ENCODE results near the gene CPNE1.

Gene CPNE1

DNA sequence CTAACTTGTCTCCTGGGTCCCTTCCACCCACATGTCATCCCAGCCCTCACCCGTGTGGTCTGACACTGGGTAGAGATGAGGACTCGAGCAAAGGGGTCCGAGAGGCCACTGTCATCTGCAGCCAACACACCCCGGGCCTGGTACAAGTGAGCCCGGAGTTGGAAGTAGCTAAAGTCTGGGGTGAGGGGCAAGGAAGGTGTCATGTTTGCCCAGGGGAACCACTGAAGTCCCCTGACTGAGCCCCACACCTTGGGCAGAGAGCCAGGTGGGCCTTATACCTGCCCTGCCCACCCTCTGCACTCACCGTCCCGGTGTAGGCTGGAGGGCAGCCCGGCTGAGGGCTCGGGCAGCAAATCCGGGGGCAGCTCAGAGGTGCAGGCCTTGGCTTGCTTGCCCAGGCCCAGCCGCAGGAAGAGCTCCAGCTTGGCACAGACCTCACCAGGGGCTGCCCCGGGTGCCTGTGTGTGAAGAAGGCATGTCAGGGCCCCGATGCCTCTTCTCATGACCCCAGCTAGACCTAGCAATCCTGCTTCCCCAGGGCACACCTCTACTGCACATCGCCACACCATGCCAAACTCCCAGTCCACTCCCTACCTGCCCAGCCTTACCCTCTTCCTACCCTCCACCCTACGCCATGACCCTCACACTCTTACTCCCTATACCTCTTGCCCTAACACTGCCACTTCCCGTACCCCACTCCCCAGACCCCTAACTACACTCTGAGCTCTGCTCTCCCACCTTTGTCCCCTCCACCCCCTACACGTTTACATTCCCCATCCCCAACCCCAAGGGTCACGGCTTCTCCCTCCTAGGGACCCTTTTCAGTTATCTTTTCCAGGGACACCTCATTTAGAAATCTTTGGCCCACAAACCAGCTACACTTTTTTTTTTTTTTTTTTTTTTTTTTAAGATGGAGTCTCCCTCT, 80.8 kb downstream of the CPNE1 start:
- Histone ChIP-seq H3K27ac (ENCODE audit: insufficient read depth, low read length, poor library complexity, severe bottlenecking) (no peak overlapping the region), H3K27me3 (replicated peaks; ENCODE audit: control insufficient read depth, insufficient read depth, low read length, poor library complexity, severe bottlenecking) (no peaks in the 10 kb centered on the region), H3K4me3 (ENCODE audit: insufficient read depth, low read depth, low read length, poor library complexity, severe bottlenecking) (no peak overlapping the region), H3K9me3 (ENCODE audit: control insufficient read depth, low read length) (no peaks in the 10 kb centered on the region), H3K4me1 (ENCODE audit: control insufficient read depth, insufficient read depth, low read length, poor library complexity, severe bottlenecking) (no peaks in the 10 kb centered on the region), H3K36me3 (ENCODE audit: control insufficient read depth, insufficient read depth, low read length) (no peaks in the 10 kb centered on the region)
- no peak for DNase-seq

GRCh38 chr20:35582741-35583404, 81.8 kb downstream of the CPNE1 start:
- Histone ChIP-seq H3K27ac (ENCODE audit: insufficient read depth, low read length, poor library complexity, severe bottlenecking) (no peak overlapping the region), H3K4me3 (ENCODE audit: insufficient read depth, low read depth, low read length, poor library complexity, severe bottlenecking) (no peak overlapping the region), H3K9me3 (ENCODE audit: control insufficient read depth, low read length) (no peaks in the 10 kb centered on the region), H3K4me1 (ENCODE audit: control insufficient read depth, insufficient read depth, low read length, poor library complexity, severe bottlenecking) (no peaks in the 10 kb centered on the region), H3K27me3 (replicated peaks; ENCODE audit: control insufficient read depth, insufficient read depth, low read length, poor library complexity, severe bottlenecking) (no peaks in the 10 kb centered on the region), H3K36me3 (ENCODE audit: control insufficient read depth, insufficient read depth, low read length) (no peaks in the 10 kb centered on the region)
- DNase-seq = no peak

GRCh38 chr20:35582131-35582530, 82.6 kb downstream of the CPNE1 start:
- Histone ChIP-seq H3K4me3 (ENCODE audit: insufficient read depth, low read depth, low read length, poor library complexity, severe bottlenecking) (no peak overlapping the region), H3K27ac (ENCODE audit: insufficient read depth, low read length, poor library complexity, severe bottlenecking) (no peak overlapping the region), H3K9me3 (ENCODE audit: control insufficient read depth, low read length) (no peaks in the 10 kb centered on the region), H3K36me3 (ENCODE audit: control insufficient read depth, insufficient read depth, low read length) (no peaks in the 10 kb centered on the region), H3K27me3 (replicated peaks; ENCODE audit: control insufficient read depth, insufficient read depth, low read length, poor library complexity, severe bottlenecking) (no peaks in the 10 kb centered on the region), H3K4me1 (ENCODE audit: control insufficient read depth, insufficient read depth, low read length, poor library complexity, severe bottlenecking) (no peaks in the 10 kb centered on the region)
- DNase-seq = no peak

- no peaks in the 10 kb centered on the region for H3K4me1 ChIP-seq (ENCODE audit: control insufficient read depth, insufficient read depth, low read length, poor library complexity, severe bottlenecking)
- no peaks in the 10 kb centered on the region for H3K9me3 ChIP-seq (ENCODE audit: control insufficient read depth, low read length)
- no peak overlapping the region for H3K27ac ChIP-seq (ENCODE audit: insufficient read depth, low read length, poor library complexity, severe bottlenecking)
- no peaks in the 10 kb centered on the region for H3K36me3 ChIP-seq (ENCODE audit: control insufficient read depth, insufficient read depth, low read length)
- no peak overlapping the region for H3K4me3 ChIP-seq (ENCODE audit: insufficient read depth, low read depth, low read length, poor library complexity, severe bottlenecking)
- no peak for DNase-seq
- no peaks in the 10 kb centered on the region for H3K27me3 ChIP-seq (replicated peaks; ENCODE audit: control insufficient read depth, insufficient read depth, low read length, poor library complexity, severe bottlenecking)
Observed at GRCh38 chr20:35579196-35579595, 85.5 kb downstream of the CPNE1 start.

GRCh38 chr20:35578469-35578868, 86.2 kb downstream of the CPNE1 start:
- Histone ChIP-seq H3K27ac (ENCODE audit: insufficient read depth, low read length, poor library complexity, severe bottlenecking) (no peak overlapping the region), H3K27me3 (replicated peaks; ENCODE audit: control insufficient read depth, insufficient read depth, low read length, poor library complexity, severe bottlenecking) (no peaks in the 10 kb centered on the region), H3K36me3 (ENCODE audit: control insufficient read depth, insufficient read depth, low read length) (no peaks in the 10 kb centered on the region), H3K4me1 (ENCODE audit: control insufficient read depth, insufficient read depth, low read length, poor library complexity, severe bottlenecking) (no peaks in the 10 kb centered on the region), H3K9me3 (ENCODE audit: control insufficient read depth, low read length) (no peaks in the 10 kb centered on the region), H3K4me3 (ENCODE audit: insufficient read depth, low read depth, low read length, poor library complexity, severe bottlenecking) (no peak overlapping the region)
- no peak for DNase-seq

GRCh38 chr20:35576816-35577215, 87.9 kb downstream of the CPNE1 start:
- Histone ChIP-seq H3K27me3 (replicated peaks; ENCODE audit: control insufficient read depth, insufficient read depth, low read length, poor library complexity, severe bottlenecking) (no peaks in the 10 kb centered on the region), H3K4me1 (ENCODE audit: control insufficient read depth, insufficient read depth, low read length, poor library complexity, severe bottlenecking) (no peaks in the 10 kb centered on the region), H3K4me3 (ENCODE audit: insufficient read depth, low read depth, low read length, poor library complexity, severe bottlenecking) (no peak overlapping the region), H3K36me3 (ENCODE audit: control insufficient read depth, insufficient read depth, low read length) (no peaks in the 10 kb centered on the region), H3K27ac (ENCODE audit: insufficient read depth, low read length, poor library complexity, severe bottlenecking) (no peak overlapping the region), H3K9me3 (ENCODE audit: control insufficient read depth, low read length) (no peaks in the 10 kb centered on the region)
- no peak for DNase-seq
